ENCODE results near the gene STK39.
"Not testable (repeated sequence)": the region's sequence is repeated elsewhere in the genome, so short reads cannot be mapped to it uniquely, and the experiment has no call there.

The STK39 gene

GRCh38 chr2:168138374-168138773 is 109.0 kb downstream of the STK39 start:
- Histone ChIP-seq H3K27me3 (ENCODE audit: insufficient read depth, low read length) (no peaks in the 10 kb centered on the region), H2AFZ (ENCODE audit: low read depth, low read length) (no peak overlapping the region), H3K36me3 (ENCODE audit: insufficient read depth, low read length) (peaks cover 8% of the 10 kb centered on the region), H3K4me1 (ENCODE audit: insufficient read depth, low read length) (peaks cover 75% of the 10 kb centered on the region), H3K4me3 (ENCODE audit: low read length) (peak overlapping the region; percentile 16), H3K9me3 (ENCODE audit: low read length) (no peaks in the 10 kb centered on the region)

- no peaks in the 10 kb centered on the region for H3K9me3 ChIP-seq (ENCODE audit: low read length)
- H2AFZ ChIP-seq (ENCODE audit: low read depth, low read length) = no peak overlapping the region
- peaks cover 78% of the 10 kb centered on the region for H3K4me1 ChIP-seq (ENCODE audit: insufficient read depth, low read length)
- H3K4me3 ChIP-seq (ENCODE audit: low read length) = peak overlapping the region; percentile 13
- H3K27me3 ChIP-seq (ENCODE audit: insufficient read depth, low read length) = no peaks in the 10 kb centered on the region
- peaks cover 12% of the 10 kb centered on the region for H3K36me3 ChIP-seq (ENCODE audit: insufficient read depth, low read length)
Observed at GRCh38 chr2:168137510-168138180, 109.8 kb downstream of the STK39 start.

GRCh38 chr2:168136392-168136977 is 110.9 kb downstream of the STK39 start:
- Histone ChIP-seq H3K4me3 (ENCODE audit: low read length) (no peak overlapping the region), H2AFZ (ENCODE audit: low read depth, low read length) (no peak overlapping the region), H3K4me1 (ENCODE audit: insufficient read depth, low read length) (peaks cover 77% of the 10 kb centered on the region), H3K36me3 (ENCODE audit: insufficient read depth, low read length) (peaks cover 12% of the 10 kb centered on the region), H3K9me3 (ENCODE audit: low read length) (no peaks in the 10 kb centered on the region), H3K27me3 (ENCODE audit: insufficient read depth, low read length) (no peaks in the 10 kb centered on the region)

- Histone ChIP-seq H2AFZ (ENCODE audit: low read depth, low read length) (no peak overlapping the region), H3K4me1 (ENCODE audit: insufficient read depth, low read length) (peaks cover 78% of the 10 kb centered on the region), H3K4me3 (ENCODE audit: low read length) (no peak overlapping the region), H3K9me3 (ENCODE audit: low read length) (no peaks in the 10 kb centered on the region), H3K36me3 (ENCODE audit: insufficient read depth, low read length) (peaks cover 12% of the 10 kb centered on the region), H3K27me3 (ENCODE audit: insufficient read depth, low read length) (no peaks in the 10 kb centered on the region)
Observed at GRCh38 chr2:168135630-168136029, 111.8 kb downstream of the STK39 start.

- Histone ChIP-seq H3K9me3 (ENCODE audit: low read length) (no peaks in the 10 kb centered on the region), H2AFZ (ENCODE audit: low read depth, low read length) (no peak overlapping the region), H3K36me3 (ENCODE audit: insufficient read depth, low read length) (peaks cover 15% of the 10 kb centered on the region), H3K4me1 (ENCODE audit: insufficient read depth, low read length) (peaks cover 76% of the 10 kb centered on the region), H3K27me3 (ENCODE audit: insufficient read depth, low read length) (no peaks in the 10 kb centered on the region), H3K4me3 (ENCODE audit: low read length) (no peak overlapping the region)
Observed at GRCh38 chr2:168135121-168135520, 112.3 kb downstream of the STK39 start.

- peaks cover 19% of the 10 kb centered on the region for H3K36me3 ChIP-seq (ENCODE audit: insufficient read depth, low read length)
- H3K4me3 ChIP-seq (ENCODE audit: low read length) = no peak overlapping the region
- H3K4me1 ChIP-seq (ENCODE audit: insufficient read depth, low read length) = peaks cover 69% of the 10 kb centered on the region
- H3K9me3 ChIP-seq (ENCODE audit: low read length) = no peaks in the 10 kb centered on the region
- H2AFZ ChIP-seq (ENCODE audit: low read depth, low read length) = no peak overlapping the region
- H3K27me3 ChIP-seq (ENCODE audit: insufficient read depth, low read length) = no peaks in the 10 kb centered on the region
Observed at GRCh38 chr2:168134485-168134884, 112.9 kb downstream of the STK39 start.

GRCh38 chr2:168132389-168132788 is 115.0 kb downstream of the STK39 start:
- H3K27me3 ChIP-seq (ENCODE audit: insufficient read depth, low read length) = no peaks in the 10 kb centered on the region
- H3K4me3 ChIP-seq (ENCODE audit: low read length) = no peak overlapping the region
- peaks cover 50% of the 10 kb centered on the region for H3K4me1 ChIP-seq (ENCODE audit: insufficient read depth, low read length)
- peaks cover 35% of the 10 kb centered on the region for H3K36me3 ChIP-seq (ENCODE audit: insufficient read depth, low read length)
- no peak overlapping the region for H2AFZ ChIP-seq (ENCODE audit: low read depth, low read length)
- H3K9me3 ChIP-seq (ENCODE audit: low read length) = no peaks in the 10 kb centered on the region

- H3K9me3 ChIP-seq (ENCODE audit: low read length) = peaks cover 2% of the 10 kb centered on the region
- peaks cover 52% of the 10 kb centered on the region for H3K36me3 ChIP-seq (ENCODE audit: insufficient read depth, low read length)
- H3K4me1 ChIP-seq (ENCODE audit: insufficient read depth, low read length) = peaks cover 30% of the 10 kb centered on the region
- H3K27me3 ChIP-seq (ENCODE audit: insufficient read depth, low read length) = no peaks in the 10 kb centered on the region
- H3K4me3 ChIP-seq (ENCODE audit: low read length) = no peak overlapping the region
- no peak overlapping the region for H2AFZ ChIP-seq (ENCODE audit: low read depth, low read length)
Observed at GRCh38 chr2:168130346-168130745, 117.0 kb downstream of the STK39 start.

- Histone ChIP-seq H3K27me3 (ENCODE audit: insufficient read depth, low read length) (no peaks in the 10 kb centered on the region), H2AFZ (ENCODE audit: low read depth, low read length) (no peak overlapping the region), H3K9me3 (ENCODE audit: low read length) (peaks cover 2% of the 10 kb centered on the region), H3K4me3 (ENCODE audit: low read length) (no peak overlapping the region), H3K4me1 (ENCODE audit: insufficient read depth, low read length) (peaks cover 12% of the 10 kb centered on the region), H3K36me3 (ENCODE audit: insufficient read depth, low read length) (peaks cover 64% of the 10 kb centered on the region)
Observed at GRCh38 chr2:168127371-168127770, 120.0 kb downstream of the STK39 start.

- not testable (repeated sequence) for H3K4me1 ChIP-seq (ENCODE audit: insufficient read depth, low read length); H3K4me3 ChIP-seq (ENCODE audit: low read length); H3K27me3 ChIP-seq (ENCODE audit: insufficient read depth, low read length); H3K9me3 ChIP-seq (ENCODE audit: low read length); H2AFZ ChIP-seq (ENCODE audit: low read depth, low read length)
- H3K36me3 ChIP-seq (ENCODE audit: insufficient read depth, low read length) = peaks cover 54% of the 10 kb centered on the region
Observed at GRCh38 chr2:168122210-168122609, 125.2 kb downstream of the STK39 start.

GRCh38 chr2:168120730-168121129 is 126.7 kb downstream of the STK39 start:
- peaks cover 6% of the 10 kb centered on the region for H3K4me1 ChIP-seq (ENCODE audit: insufficient read depth, low read length)
- no peak overlapping the region for H3K4me3 ChIP-seq (ENCODE audit: low read length)
- H3K36me3 ChIP-seq (ENCODE audit: insufficient read depth, low read length) = peaks cover 40% of the 10 kb centered on the region
- no peaks in the 10 kb centered on the region for H3K9me3 ChIP-seq (ENCODE audit: low read length)
- no peak overlapping the region for H2AFZ ChIP-seq (ENCODE audit: low read depth, low read length)
- no peaks in the 10 kb centered on the region for H3K27me3 ChIP-seq (ENCODE audit: insufficient read depth, low read length)

- Histone ChIP-seq H3K4me3 (ENCODE audit: low read length) (no peak overlapping the region), H2AFZ (ENCODE audit: low read depth, low read length) (no peak overlapping the region), H3K9me3 (ENCODE audit: low read length) (no peaks in the 10 kb centered on the region), H3K27me3 (ENCODE audit: insufficient read depth, low read length) (no peaks in the 10 kb centered on the region), H3K4me1 (ENCODE audit: insufficient read depth, low read length) (peaks cover 6% of the 10 kb centered on the region), H3K36me3 (ENCODE audit: insufficient read depth, low read length) (peaks cover 40% of the 10 kb centered on the region)
Observed at GRCh38 chr2:168120310-168120709, 127.1 kb downstream of the STK39 start.

- H3K9me3 ChIP-seq (ENCODE audit: low read length) = no peaks in the 10 kb centered on the region
- no peak overlapping the region for H3K4me3 ChIP-seq (ENCODE audit: low read length)
- peaks cover 6% of the 10 kb centered on the region for H3K4me1 ChIP-seq (ENCODE audit: insufficient read depth, low read length)
- no peak overlapping the region for H2AFZ ChIP-seq (ENCODE audit: low read depth, low read length)
- peaks cover 43% of the 10 kb centered on the region for H3K36me3 ChIP-seq (ENCODE audit: insufficient read depth, low read length)
- no peaks in the 10 kb centered on the region for H3K27me3 ChIP-seq (ENCODE audit: insufficient read depth, low read length)
Observed at GRCh38 chr2:168119515-168120141, 127.8 kb downstream of the STK39 start.
